ENCODE measurements around the gene TMEM161B.
"Not testable (repeated sequence)": the region's sequence is repeated elsewhere in the genome, so short reads cannot be mapped to it uniquely, and the experiment has no call there.

TMEM161B gene

GRCh38 chr5:88214655-88215054 lies 54.0 kb downstream of the TMEM161B start:
- no peak for DNase-seq (ENCODE audit: low read depth)
- H3K4me3 ChIP-seq (ENCODE audit: low read depth, low read length): no peak overlapping the region
- TF ChIP-seq CTCF (IDR thresholded peaks at IDR 0.05; ENCODE audit: low read depth, low read length, missing control alignments): no peak

GRCh38 chr5:88207575-88207974 lies 61.1 kb downstream of the TMEM161B start:
- DNase-seq (ENCODE audit: low read depth): no peak
- no peak for TF ChIP-seq CTCF (IDR thresholded peaks at IDR 0.05; ENCODE audit: low read depth, low read length, missing control alignments)

GRCh38 chr5:88203981-88204750 lies 64.5 kb downstream of the TMEM161B start:
- H3K4me3 ChIP-seq (ENCODE audit: low read depth, low read length): no peak overlapping the region
- no peak for TF ChIP-seq CTCF (IDR thresholded peaks at IDR 0.05; ENCODE audit: low read depth, low read length, missing control alignments)
- no peak for DNase-seq (ENCODE audit: low read depth)

More at GRCh38 chr5:88207575-88207974, 61.1 kb downstream of the TMEM161B start:
- no peak overlapping the region for H3K4me3 ChIP-seq (ENCODE audit: low read depth, low read length)

- H3K4me3 ChIP-seq (ENCODE audit: low read depth, low read length): no peak overlapping the region
- no peak for TF ChIP-seq CTCF (IDR thresholded peaks at IDR 0.05; ENCODE audit: low read depth, low read length, missing control alignments)
- no peak for DNase-seq (ENCODE audit: low read depth)
Measured at GRCh38 chr5:88195636-88196035, 73.0 kb downstream of the TMEM161B start.

- DNase-seq (ENCODE audit: low read depth): no peak
- no peak for TF ChIP-seq CTCF (IDR thresholded peaks at IDR 0.05; ENCODE audit: low read depth, low read length, missing control alignments)
- H3K4me3 ChIP-seq (ENCODE audit: low read depth, low read length): no peak overlapping the region
Measured at GRCh38 chr5:88193896-88194295, 74.7 kb downstream of the TMEM161B start.

- TF ChIP-seq CTCF (IDR thresholded peaks at IDR 0.05; ENCODE audit: low read depth, low read length, missing control alignments): no peak
- H3K4me3 ChIP-seq (ENCODE audit: low read depth, low read length): no peak overlapping the region
- no peak for DNase-seq (ENCODE audit: low read depth)
Measured at GRCh38 chr5:88190106-88190834, 78.4 kb downstream of the TMEM161B start.

- DNase-seq (ENCODE audit: low read depth); H3K4me3 ChIP-seq (ENCODE audit: low read depth, low read length): not testable (repeated sequence)
Measured at GRCh38 chr5:88189484-88189883, 79.2 kb downstream of the TMEM161B start.
